HCT116 (cell line): ENCODE results near the gene RPTOR. TPM values are rescaled to one million over a fixed set of nuclear protein-coding genes. Genes with fewer than 3 reads are reported as not detected.

Experiments
- ATAC-seq: fragments of 200-7000 bp; cut with Tn5 transposase; 2 replicates; pipeline ENCODE4 v1.9.1; 2020; ENCODE audit warnings: mild to moderate bottlenecking, moderate library complexity
- BruUV-seq: library from RNA; stranded (reverse); fragments of 400-500 nt; replicated peaks from 2 replicates; lab custom pipeline; 2021; lab: Mats Ljungman, UMichigan
- CTCF ChIA-PET: fragments of 300-600 bp; sonication (Branson Sonifier 250); formaldehyde crosslinking; loops from one replicate; lab custom pipeline; 2021; ENCODE audit warnings: antibody characterized with exemption; lab: Charles Lee
- POLR2A ChIA-PET: fragments of 300-600, 350-600 bp; sonication (Branson Sonifier 250); formaldehyde crosslinking; loops from one replicate; lab custom pipeline; 2021; ENCODE audit warnings: antibody characterized with exemption; lab: Charles Lee
- RAD21 ChIA-PET, 2 experiments: fragments of 300-600 bp; sonication (Branson Sonifier 250); formaldehyde crosslinking; loops; one replicate each; lab custom pipeline; 2023; ENCODE audit warnings: low total read pairs in 2 of 2; ENCODE audit not compliant: uncharacterized antibody in 2 of 2, unreplicated experiment in 2 of 2, low non-redundant PET in 1 of 2; lab: Charles Lee
- DNase-seq: peaks from one replicate; pipeline ENCODE4 v3.0.0-alpha.2; 2010; ENCODE audit warnings: low read depth, low spot score
- H2AFZ ChIP-seq: fragments of 200-600 bp; shearing (Covaris generic), sonication (generic); 2 replicates; pipeline ENCODE4 v1.6.1; 2017; ENCODE audit warnings: low read depth, mixed run types, mixed read lengths, antibody characterized with exemption, low read length; ENCODE audit not compliant: poor library complexity, severe bottlenecking
- H3K27ac ChIP-seq: 2 replicates; pipeline ENCODE4 v1.5.1; 2012; ENCODE audit warnings: low read depth, low read length
- H3K27me3 ChIP-seq: fragments of 200-600 bp; sonication (generic); 2 replicates; pipeline ENCODE4 v1.6.1; 2016; ENCODE audit warnings: mixed run types, low read length, mixed read lengths; ENCODE audit not compliant: insufficient read depth
- H3K36me3 ChIP-seq, 2 experiments: fragments of 200-500 bp in 1 of 2; fragments of 200-600 bp in 1 of 2; sonication (Bioruptor generic) in 1 of 2; sonication (generic) in 1 of 2; 2 replicates each; pipeline versions ENCODE4 v1.5.1 to v1.6.1; 2014 to 2016; ENCODE audit warnings: low read length in 2 of 2, inconsistent platforms in 1 of 2, mixed read lengths in 1 of 2, mixed run types in 1 of 2; ENCODE audit not compliant: insufficient read depth in 2 of 2, control insufficient read depth in 1 of 2
- H3K4me1 ChIP-seq, 2 experiments: fragments of 200-600 bp in 1 of 2; sonication (generic) in 1 of 2; 2 replicates each; pipeline versions ENCODE4 v1.5.1 to v1.6.1; 2012 to 2017; ENCODE audit warnings: low read length in 2 of 2, inconsistent platforms in 1 of 2, mild to moderate bottlenecking in 1 of 2, mixed read lengths in 1 of 2, mixed run types in 1 of 2, moderate library complexity in 1 of 2; ENCODE audit not compliant: insufficient read depth in 2 of 2, control insufficient read depth in 1 of 2
- H3K4me2 ChIP-seq: fragments of 200-600 bp; sonication (generic); 2 replicates; pipeline ENCODE4 v1.6.1; 2017; ENCODE audit warnings: mixed run types, low read length, mixed read lengths
- H3K4me3 ChIP-seq, 2 experiments: fragments of 200-600 bp in 1 of 2; sonication (generic) in 1 of 2; replicated peaks in 1 of 2; 2 replicates each; pipeline ENCODE4 v1.5.1; 2011 to 2016; ENCODE audit warnings: low read length in 2 of 2, control low read depth in 1 of 2, low read depth in 1 of 2, mild to moderate bottlenecking in 1 of 2, mixed read lengths in 1 of 2, mixed run types in 1 of 2
- H3K79me2 ChIP-seq: fragments of 200-600 bp; sonication (generic); 2 replicates; pipeline ENCODE4 v1.6.1; 2017; ENCODE audit warnings: mild to moderate bottlenecking, mixed run types, low read length, moderate library complexity, mixed read lengths; ENCODE audit not compliant: insufficient read depth
- H3K9ac ChIP-seq: fragments of 200-600 bp; sonication (generic); 2 replicates; pipeline ENCODE4 v1.6.1; 2016; ENCODE audit warnings: low read length, mixed read lengths
- H3K9me2 ChIP-seq: fragments of 200-600 bp; sonication (generic), shearing (Covaris generic); 2 replicates; pipeline ENCODE4 v1.6.1; 2017; ENCODE audit warnings: mixed run types, mild to moderate bottlenecking, moderate library complexity; ENCODE audit not compliant: insufficient read depth
- H3K9me3 ChIP-seq, 2 experiments: fragments of 200-500 bp in 1 of 2; fragments of 200-600 bp in 1 of 2; sonication (Bioruptor generic) in 1 of 2; sonication (generic) in 1 of 2; 2 replicates each; pipeline ENCODE4 v1.6.1; 2014 to 2017; ENCODE audit warnings: low read length in 2 of 2, mixed read lengths in 2 of 2, inconsistent platforms in 1 of 2, low read depth in 1 of 2, mild to moderate bottlenecking in 1 of 2, mixed run types in 1 of 2, moderate library complexity in 1 of 2; ENCODE audit not compliant: control insufficient read depth in 1 of 2, insufficient read depth in 1 of 2
- H4K20me1 ChIP-seq: fragments of 200-600 bp; sonication (generic), shearing (Covaris generic); 2 replicates; pipeline ENCODE4 v1.6.1; 2017; ENCODE audit warnings: mixed run types, mild to moderate bottlenecking, moderate library complexity; ENCODE audit not compliant: insufficient read depth
- ATF3 ChIP-seq: IDR thresholded peaks from 2 replicates; pipeline ENCODE4 v1.6.1; 2012
- CBX3 ChIP-seq: IDR thresholded peaks from 2 replicates; pipeline ENCODE4 v1.6.1; 2012; ENCODE audit warnings: low read depth
- CEBPB ChIP-seq: IDR thresholded peaks from 2 replicates; pipeline ENCODE4 v1.6.1; 2012; ENCODE audit warnings: low read depth
- CTCF ChIP-seq, 3 experiments: fragments of 200-600 bp in 1 of 3; sonication (generic) in 1 of 3; IDR thresholded peaks in 2 of 3; conservative IDR thresholded peaks in 1 of 3; 2 replicates each; pipeline ENCODE4 v1.5.1; 2012 to 2017; ENCODE audit warnings: low read depth in 2 of 3, low read length in 2 of 3, antibody characterized with exemption in 1 of 3, borderline replicate concordance in 1 of 3, control low read depth in 1 of 3, mild to moderate bottlenecking in 1 of 3, mixed read lengths in 1 of 3, mixed run types in 1 of 3, moderate library complexity in 1 of 3; ENCODE audit not compliant: insufficient read depth in 1 of 3
- EZH2 ChIP-seq: fragments of 200-600 bp; sonication (generic); IDR thresholded peaks from 2 replicates; pipeline ENCODE4 v1.6.1; 2017; ENCODE audit warnings: antibody characterized with exemption, mixed run types
- FOSL1 ChIP-seq: IDR thresholded peaks from 2 replicates; pipeline ENCODE4 v1.6.1; 2012; ENCODE audit warnings: low read depth
- JUND ChIP-seq: IDR thresholded peaks from 2 replicates; pipeline ENCODE4 v1.6.1; 2012
- POLR2A ChIP-seq: IDR thresholded peaks from 2 replicates; pipeline ENCODE4 v1.7.0; 2011; ENCODE audit warnings: borderline replicate concordance; ENCODE audit not compliant: insufficient read depth, insufficient read length; ENCODE audit errors: extremely low read depth
- POLR2AphosphoS5 ChIP-seq: IDR thresholded peaks from 2 replicates; pipeline ENCODE4 v1.6.1; 2011; ENCODE audit warnings: mild to moderate bottlenecking, low read depth, low read length, moderate library complexity
- RAD21 ChIP-seq: IDR thresholded peaks from 2 replicates; pipeline ENCODE4 v1.6.1; 2012; ENCODE audit warnings: low read depth, mild to moderate bottlenecking
- SP1 ChIP-seq: IDR thresholded peaks from 2 replicates; pipeline ENCODE4 v1.6.1; 2012; ENCODE audit warnings: low read depth
- TCF7L2 ChIP-seq: IDR thresholded peaks from 2 replicates; pipeline ENCODE4 v1.7.0; 2011; ENCODE audit warnings: borderline replicate concordance, inconsistent platforms; ENCODE audit not compliant: insufficient read depth, insufficient read length; ENCODE audit errors: extremely low read depth
- ZBTB33 ChIP-seq: IDR thresholded peaks from 2 replicates; pipeline ENCODE4 v1.6.1; 2011; ENCODE audit warnings: mild to moderate bottlenecking, low read length, moderate library complexity; ENCODE audit not compliant: insufficient replicate concordance; ENCODE audit errors: extremely low read depth
- ZFX ChIP-seq: fragments of 450-650 bp; IDR thresholded peaks from 2 replicates; pipeline ENCODE4 v1.6.1; 2017
- intact Hi-C: fragments of 100-400 bp; cut with micrococcal nuclease; formaldehyde crosslinking; loops from 2 replicates; pipeline ENCODE4 v1.10.0; 2022
- total RNA-seq: library from RNA; stranded (reverse); gene quantifications from one replicate; pipeline ENCODE4 v1.2.1, GENCODE V29; 2021; ENCODE audit not compliant: unreplicated experiment

RPTOR gene
- total RNA-seq, 1 experiment from 2014 or later = 69.5 TPM

- TF ChIP-seq POLR2AphosphoS5 (no peak), POLR2A (no peak), CTCF (IDR thresholded peaks at IDR 0.05 in 2 of 3, conservative IDR thresholded peaks at IDR 0.05 in 1 of 3; ENCODE audit: borderline replicate concordance in 1 of 3, insufficient read depth in 1 of 3, low read depth in 2 of 3, low read length in 2 of 3) (no peak), RAD21 (no peak), TCF7L2 (no peak), JUND (no peak), CEBPB (no peak), CBX3 (no peak), SP1 (no peak), ZFX (no peak), EZH2 (no peak), ZBTB33 (no peak), ATF3 (no peak), FOSL1 (no peak)
- no peak overlapping the region for H3K27ac ChIP-seq
- H3K36me3 ChIP-seq = no peaks in the 10 kb centered on the region
- H3K79me2 ChIP-seq = no peaks in the 10 kb centered on the region
- no peak overlapping the region for H2AFZ ChIP-seq
- no TSS peak for BruUV-seq
- no peak overlapping the region for H3K4me2 ChIP-seq
- no peaks in the 10 kb centered on the region for H3K9me2 ChIP-seq
- no peaks in the 10 kb centered on the region for H3K27me3 ChIP-seq
- H3K4me3 ChIP-seq = no peak overlapping the region
- DNase-seq = no peak
- intact Hi-C loops = no loop called here
- ChIA-PET CTCF (no interaction called here), POLR2A (no interaction called here), RAD21 (interaction anchor here in 1 of 2 experiments (0.6 kb wide), 1 partner anchor 908 kb away, joined by 3 read pairs; no protein-coding TSS in a partner anchor)
- H3K4me1 ChIP-seq = peaks cover 0 to 9% of the 10 kb centered on the region in 2 experiments; a peak in 1 of 4 replicates
- no peak for ATAC-seq
- no peaks in the 10 kb centered on the region for H3K9me3 ChIP-seq
- no peak overlapping the region for H3K9ac ChIP-seq
- H4K20me1 ChIP-seq = no peaks in the 10 kb centered on the region
These were observed 255.2 kb downstream of the RPTOR start for GRCh38 chr17:80799538-80800480.
